HG03439 (cell line): ENCODE measurements around the gene PIK3R6.
"Not testable (repeated sequence)": the region's sequence is repeated elsewhere in the genome, so short reads cannot be mapped to it uniquely, and the experiment has no call there.

Source experiments
- ATAC-seq: cut with Tn5 transposase; IDR thresholded peaks from one replicate; pipeline ENCODE4 v1.9.1; 2021; ENCODE audit warnings: mild to moderate bottlenecking, moderate library complexity; ENCODE audit not compliant: unreplicated experiment

The PIK3R6 gene

DNA sequence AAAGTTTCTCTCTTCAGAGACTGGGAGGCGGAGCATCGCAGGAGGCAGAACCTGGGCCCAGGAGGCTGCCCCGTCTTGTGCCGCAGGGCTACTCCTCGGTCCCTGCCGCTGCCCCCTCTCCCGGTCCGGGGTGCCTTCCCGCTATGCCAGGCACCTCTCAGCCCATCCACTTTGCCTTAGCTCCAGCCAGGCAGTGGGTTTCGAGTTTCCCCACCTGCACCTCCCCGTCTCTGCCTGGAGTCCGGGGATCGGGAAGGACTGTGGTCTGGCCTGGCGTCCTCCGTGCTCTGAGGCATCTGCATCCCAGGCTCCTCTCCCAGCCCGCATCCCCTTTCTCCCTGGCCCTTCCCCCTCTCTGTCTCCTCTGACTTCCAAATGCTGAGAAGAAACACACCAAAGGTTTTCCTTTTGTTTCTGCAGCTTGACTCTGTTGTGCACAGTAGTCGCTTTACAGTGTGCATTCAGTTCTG, 26.8 kb upstream of the PIK3R6 start:
- no peak for ATAC-seq

DNA sequence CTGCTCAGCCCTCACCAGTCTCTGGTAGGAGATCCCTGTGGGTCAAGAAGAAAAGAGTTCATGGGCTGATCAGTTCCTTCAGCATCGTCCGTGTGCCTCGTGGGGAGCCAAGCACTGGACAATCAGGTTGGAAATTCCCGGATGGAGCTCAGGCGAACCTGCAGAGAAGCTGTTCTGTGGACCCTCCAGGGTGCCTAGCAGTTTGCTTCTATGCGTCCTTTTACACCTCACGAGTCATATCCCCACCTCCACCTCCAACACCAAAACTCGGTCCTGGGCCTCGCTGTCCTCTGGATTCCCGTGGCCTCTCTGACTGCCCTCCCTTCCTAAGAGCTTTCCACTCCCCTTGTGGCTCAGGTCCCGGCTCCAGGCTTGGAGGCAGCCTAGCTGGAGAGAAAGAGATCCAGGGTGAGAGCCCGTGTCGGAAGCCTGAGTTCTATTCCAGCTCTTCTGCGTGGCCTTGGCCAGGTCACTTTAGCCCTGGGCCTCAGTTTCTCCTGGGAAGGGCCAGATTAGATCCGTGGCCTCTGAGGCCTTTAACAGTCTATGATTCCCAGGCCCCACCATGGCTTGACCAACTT, 26.2 kb upstream of the PIK3R6 start:
- no peak for ATAC-seq

DNA sequence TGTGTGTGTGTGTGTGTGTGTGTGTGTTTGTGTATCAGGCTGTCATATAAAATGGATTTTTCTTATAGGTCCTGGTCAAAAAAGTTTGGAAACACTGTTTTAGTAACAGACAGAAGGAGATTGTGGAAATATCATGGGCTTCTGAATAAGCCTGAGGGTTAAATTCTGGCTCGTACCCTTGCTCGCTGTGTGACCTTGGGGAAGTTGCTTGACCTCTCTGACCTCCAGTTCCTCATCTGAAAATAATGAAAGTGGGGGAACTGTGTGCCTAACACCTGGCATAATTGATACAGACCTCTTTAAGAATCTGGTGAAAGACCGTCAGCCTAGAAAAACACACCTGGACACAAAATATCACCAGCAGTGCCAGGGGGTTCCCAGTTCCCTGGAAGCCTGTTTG, 25.6 kb upstream of the PIK3R6 start:
- no peak for ATAC-seq

- ATAC-seq, result no peak
Observed at GRCh38 chr17:8892338-8892690, 24.8 kb upstream of the PIK3R6 start.

- ATAC-seq, result no peak
Observed at GRCh38 chr17:8890671-8891070, 23.2 kb upstream of the PIK3R6 start.

GRCh38 chr17:8889458-8890210, 22.2 kb upstream of the PIK3R6 start:
- ATAC-seq, result no peak

DNA sequence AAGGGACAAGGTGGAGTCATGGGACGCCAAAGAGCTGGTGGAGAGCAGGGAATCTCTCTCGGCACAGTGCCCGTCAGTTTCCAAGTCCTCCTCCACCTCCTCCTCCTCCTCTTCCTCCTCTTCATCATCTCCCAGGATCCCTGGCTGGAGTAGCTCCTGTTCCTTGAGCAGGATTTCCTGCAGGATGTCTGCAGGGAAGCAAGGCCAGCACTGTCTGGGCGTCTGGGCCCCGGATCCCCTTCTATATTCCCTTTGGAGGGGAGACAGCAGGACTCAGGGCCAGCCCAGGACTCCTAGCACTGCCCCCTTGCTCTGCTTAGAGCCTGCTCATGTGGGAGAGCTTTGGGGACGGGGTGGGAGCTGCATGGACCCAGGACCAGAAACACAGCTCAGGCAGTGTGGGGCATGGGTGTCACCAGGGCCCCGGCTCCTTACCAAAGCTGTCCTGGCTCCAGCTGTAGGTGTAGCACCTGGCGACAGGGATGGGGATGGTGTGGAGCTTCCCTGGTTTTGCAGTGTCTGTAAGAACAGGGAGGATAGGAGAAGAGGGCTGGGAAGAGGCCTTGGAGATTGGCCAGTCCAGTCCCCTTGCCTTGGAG, 21.3 kb upstream of the PIK3R6 start:
- ATAC-seq, result no peak

DNA sequence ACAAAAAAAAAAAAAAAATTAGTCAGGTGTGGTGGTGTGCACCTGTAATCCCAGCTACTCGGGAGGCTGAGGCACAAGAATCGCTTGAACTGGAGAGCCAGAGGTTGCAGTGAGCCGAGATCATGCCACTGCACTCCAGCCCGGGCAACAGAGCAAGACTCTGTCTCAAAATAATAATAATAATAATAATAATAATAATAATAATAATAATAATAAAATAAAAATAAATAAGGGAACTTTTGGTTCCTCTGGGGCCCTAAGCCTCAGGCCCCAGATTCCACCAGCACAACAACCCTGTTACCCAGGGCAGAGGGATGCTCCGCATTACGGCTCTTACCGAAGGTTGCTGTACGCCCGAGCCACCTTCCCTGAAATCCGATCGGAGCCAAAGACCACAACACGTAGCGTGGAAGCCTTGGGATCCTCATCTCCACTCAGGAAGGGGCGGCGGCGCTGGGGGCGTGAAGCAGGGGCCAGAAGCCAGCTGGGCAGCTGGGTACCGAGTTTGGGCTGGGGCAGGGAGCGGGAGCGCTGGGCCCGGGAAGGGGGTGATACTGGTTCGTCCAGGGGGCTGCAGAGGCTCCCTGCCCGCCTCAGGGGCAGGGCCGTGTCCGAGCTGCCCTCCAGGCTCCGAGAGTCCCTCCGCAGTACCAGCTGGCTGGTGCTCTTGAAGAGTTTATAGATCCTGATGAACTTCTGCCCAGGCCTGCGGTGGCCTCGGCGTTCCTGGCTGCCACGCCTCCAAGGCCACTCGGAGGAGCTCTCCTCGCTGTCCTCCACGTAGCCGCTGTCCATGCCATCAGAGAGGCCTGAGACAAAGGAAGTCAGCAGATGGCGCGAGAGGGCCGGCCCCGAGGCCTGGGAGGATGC, 20.6 kb upstream of the PIK3R6 start:
- ATAC-seq, result no peak

GRCh38 chr17:8887301-8887700, 19.8 kb upstream of the PIK3R6 start:
- no peak for ATAC-seq

- no peak for ATAC-seq
Observed at GRCh38 chr17:8885967-8886684, 18.7 kb upstream of the PIK3R6 start.

GRCh38 chr17:8885163-8885966, 17.9 kb upstream of the PIK3R6 start:
- ATAC-seq, result not testable (repeated sequence)

DNA sequence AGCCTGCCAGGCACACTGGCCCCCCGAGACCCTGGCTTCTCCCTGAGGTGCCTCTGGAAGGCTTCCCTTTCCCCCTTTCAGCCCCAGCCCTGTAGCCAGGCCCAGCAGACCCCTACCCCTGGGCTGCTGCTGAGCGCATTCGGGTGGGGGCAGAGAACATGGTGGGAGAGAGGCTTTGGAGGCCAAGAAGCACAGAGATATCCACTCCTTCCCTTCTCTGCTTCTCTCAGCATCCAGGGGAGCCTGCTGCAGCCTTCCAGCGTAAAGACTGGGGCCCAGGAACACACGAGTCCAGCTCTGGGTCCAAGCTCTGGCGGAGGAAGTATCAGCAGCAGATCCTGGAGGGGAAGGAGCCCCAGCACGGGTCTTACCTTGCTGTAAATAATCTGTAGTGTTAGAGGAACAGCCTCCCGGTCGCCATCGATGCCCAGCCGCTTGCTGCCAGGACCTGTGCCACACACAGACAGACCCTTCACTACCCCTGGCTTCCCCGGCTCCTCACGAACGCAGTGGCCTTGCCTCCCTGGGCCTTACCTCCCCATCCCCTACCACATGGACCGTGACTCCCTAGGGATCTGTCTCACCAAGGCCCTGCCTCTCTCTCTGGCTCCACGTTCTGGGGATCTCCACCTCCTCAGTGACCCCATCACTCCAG, 17.0 kb upstream of the PIK3R6 start:
- ATAC-seq, result no peak

GRCh38 chr17:8883353-8883752, 15.9 kb upstream of the PIK3R6 start:
- ATAC-seq, result no peak

DNA sequence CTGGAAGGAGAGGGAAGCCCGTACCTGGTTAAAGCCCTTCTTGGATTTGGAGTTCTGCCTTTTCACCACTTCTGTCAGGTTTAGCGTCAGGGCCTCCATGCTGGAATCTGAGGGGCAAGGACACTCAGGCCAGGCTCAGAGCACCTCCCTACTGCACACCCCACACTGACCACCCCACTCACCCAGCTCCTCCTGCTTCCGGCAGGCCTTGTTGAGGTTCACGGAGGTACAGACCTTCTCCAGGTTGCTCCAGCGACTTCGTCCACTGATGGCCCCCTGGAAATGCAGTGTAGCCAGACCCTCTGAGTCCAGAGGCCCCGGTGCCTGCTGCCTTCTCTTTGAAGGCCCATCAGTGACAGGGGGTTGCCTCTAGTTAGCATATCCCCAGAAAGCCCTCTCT, 14.1 kb upstream of the PIK3R6 start:
- no peak for ATAC-seq

- ATAC-seq, result no peak
Observed at GRCh38 chr17:8880466-8880865, 13.0 kb upstream of the PIK3R6 start.

DNA sequence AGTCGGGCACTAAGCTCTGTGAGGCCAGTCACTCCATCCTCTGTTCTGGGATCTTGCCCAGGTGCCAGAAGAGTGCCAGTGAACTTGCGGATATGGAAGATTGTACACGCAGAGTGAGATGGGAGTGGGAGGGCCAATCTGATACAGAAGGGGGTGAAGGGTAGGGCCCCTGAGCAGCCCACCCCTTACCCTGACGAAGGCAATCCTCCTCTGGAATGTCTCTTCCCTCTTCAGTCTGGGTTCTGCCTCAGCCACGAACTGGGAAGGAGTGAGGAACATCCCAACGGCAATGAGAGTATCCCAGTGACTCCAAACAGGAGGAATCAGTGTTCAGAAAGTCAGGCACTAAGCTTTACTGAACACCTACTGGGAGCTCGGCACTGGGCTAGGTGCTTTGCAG, 11.9 kb upstream of the PIK3R6 start:
- ATAC-seq, result no peak

DNA sequence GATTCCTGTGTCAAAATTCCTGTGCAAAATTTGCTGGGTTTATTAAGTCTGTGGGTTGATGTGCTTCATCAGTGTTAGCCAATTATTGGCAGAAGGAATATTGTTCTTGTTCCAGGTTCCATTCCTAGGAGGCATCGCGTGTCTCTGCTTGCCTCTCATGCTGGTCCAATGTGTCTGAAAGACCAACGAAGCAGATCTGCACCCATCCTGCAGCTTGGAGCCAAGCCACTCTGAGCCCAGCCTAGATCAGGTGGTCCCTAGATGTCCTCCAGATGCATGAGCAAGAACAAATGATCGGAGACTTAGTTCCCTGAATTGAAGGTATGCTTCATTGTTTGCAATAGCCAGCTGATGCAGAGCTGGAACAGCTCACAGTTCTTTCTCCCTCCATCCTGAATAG, 10.5 kb upstream of the PIK3R6 start:
- no peak for ATAC-seq

DNA sequence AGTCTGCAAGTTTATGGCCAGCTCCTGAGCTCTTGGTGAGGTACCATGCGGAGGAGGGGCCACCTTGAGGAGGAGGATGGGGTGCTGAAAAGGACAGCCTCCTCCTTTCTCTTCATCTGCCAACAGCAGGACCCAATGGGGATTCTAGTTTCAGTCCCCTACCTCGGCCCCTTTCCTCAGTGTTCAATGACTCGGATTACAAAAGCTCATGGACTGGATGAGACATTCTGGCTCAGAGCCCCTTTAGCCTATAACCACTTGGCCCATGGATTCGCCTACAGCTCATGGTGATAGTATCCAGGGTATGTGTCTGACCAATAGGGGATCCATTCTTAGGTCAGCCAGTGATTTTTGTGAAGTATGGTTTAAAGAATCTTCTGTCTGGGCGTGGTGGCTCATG, 8.5 kb upstream of the PIK3R6 start:
- no peak for ATAC-seq

DNA sequence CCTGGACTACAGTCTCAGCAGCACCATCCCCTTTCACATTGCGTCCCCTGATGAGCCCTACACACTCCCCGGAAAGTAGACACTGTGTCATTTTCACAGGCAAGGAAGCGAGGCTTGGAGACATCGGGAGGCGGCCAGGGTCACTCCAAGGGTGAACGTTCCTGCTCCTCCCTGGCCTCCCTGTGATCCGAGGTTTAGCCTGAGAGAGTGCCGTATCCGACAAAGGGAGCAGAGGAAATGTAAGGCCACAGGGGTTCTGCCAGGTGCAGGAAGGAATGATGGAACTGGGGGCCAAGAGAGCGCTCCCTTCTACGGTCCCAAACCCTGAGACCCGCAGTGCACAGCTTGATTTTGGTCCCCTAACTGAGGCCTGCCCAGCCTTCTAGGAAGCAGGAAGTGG, 8.0 kb upstream of the PIK3R6 start:
- no peak for ATAC-seq
